Mucosa of descending colon (tissue), 3 donors: ENCODE measurements around the gene MYO3B. TPM values are rescaled to one million over a fixed set of nuclear protein-coding genes. Genes with fewer than 3 reads are reported as not detected.
"Not testable (repeated sequence)": the region's sequence is repeated elsewhere in the genome, so short reads cannot be mapped to it uniquely, and the experiment has no call there.

ENCODE experiments used
- ATAC-seq: fragments of 200-7000 bp; cut with Tn5 transposase; one replicate; pipeline ENCODE4 v1.9.1; 2020; ENCODE audit warnings: mild to moderate bottlenecking, moderate library complexity
- DNase-seq, 3 donors: peaks; one replicate each; pipeline ENCODE4 v3.0.0-alpha.2; 2020
- H3K36me3 ChIP-seq: fragments of 200-600 bp; one replicate; pipeline ENCODE4 v1.8.0; 2021; ENCODE audit warnings: low read depth, mild to moderate bottlenecking
- H3K4me1 ChIP-seq: fragments of 200-600 bp; one replicate; pipeline ENCODE4 v1.8.0; 2021; ENCODE audit warnings: low read depth, mild to moderate bottlenecking
- H3K4me3 ChIP-seq: fragments of 200-600 bp; one replicate; pipeline ENCODE4 v1.8.0; 2021; ENCODE audit warnings: mild to moderate bottlenecking
- H3K9me3 ChIP-seq: fragments of 200-600 bp; one replicate; pipeline ENCODE4 v1.8.0; 2021; ENCODE audit warnings: mild to moderate bottlenecking
- CTCF ChIP-seq: fragments of 200-600 bp; IDR thresholded peaks from one replicate; pipeline ENCODE4 v1.8.0; 2022; ENCODE audit warnings: antibody characterized with exemption, mild to moderate bottlenecking
- intact Hi-C, 2 donors: fragments of 100-400 bp; cut with DNase I in 1 of 2; cut with micrococcal nuclease in 1 of 2; formaldehyde crosslinking; loops; one replicate each; pipeline versions ENCODE4 v1.11.0 to v1.11.1; 2022; cut with DNase I, micrococcal nuclease
- total RNA-seq, 3 donors: library from RNA; stranded (reverse); fragmentation: NEBNext Ultra II Directional in 2 of 3; extraction: Animal tissue kit (Norgen Biotek cat#: 25700) in 2 of 3; gene quantifications; one replicate each; pipeline versions ENCODE4 v1.2.1 to v1.2.4, GENCODE V29; 2021 to 2023
- donor health status: DM: no; HTN: no; CAD: no; lungs with moderate emphysema.
- donor health status: DM: no; HTN: no; CAD: no.
- donor health status: DM: no; HTN: yes; CAD: no.

MYO3B gene
- total RNA-seq, 3 donors from 2014 or later = 0.06 to 0.39 (median 0.09) TPM

- TF ChIP-seq CTCF = no peak
- H3K36me3 ChIP-seq = no peaks in the 10 kb centered on the region
- intact Hi-C loops = no loop called here
Observed at GRCh38 chr2:170550501-170550900, 372.6 kb downstream of the MYO3B start.

GRCh38 chr2:170551899-170552298 lies 374.0 kb downstream of the MYO3B start:
- H3K4me3 ChIP-seq, ATAC-seq, H3K4me1 ChIP-seq, intact Hi-C loops, DNase-seq, H3K36me3 ChIP-seq, H3K9me3 ChIP-seq: not testable (repeated sequence)

More at GRCh38 chr2:170550501-170550900, 372.6 kb downstream of the MYO3B start:
- no peak overlapping the region for H3K4me3 ChIP-seq
- DNase-seq (no peak), ATAC-seq (no peak)
- H3K4me1 ChIP-seq = no peaks in the 10 kb centered on the region
- H3K9me3 ChIP-seq = peaks cover 7% of the 10 kb centered on the region

GRCh38 chr2:170553748-170554147 lies 375.8 kb downstream of the MYO3B start:
- Histone ChIP-seq H3K4me3 (no peak overlapping the region), H3K4me1 (no peaks in the 10 kb centered on the region), H3K9me3 (peaks cover 7% of the 10 kb centered on the region), H3K36me3 (no peaks in the 10 kb centered on the region)
- no peak for TF ChIP-seq CTCF
- intact Hi-C loops = no loop called here
- no peak for DNase-seq
- no peak for ATAC-seq

- Histone ChIP-seq H3K4me1 (no peaks in the 10 kb centered on the region), H3K36me3 (no peaks in the 10 kb centered on the region), H3K4me3 (no peak overlapping the region), H3K9me3 (peaks cover 7% of the 10 kb centered on the region)
- ATAC-seq (no peak), DNase-seq (no peak)
- intact Hi-C loops = no loop called here
- TF ChIP-seq CTCF = no peak
Observed at GRCh38 chr2:170554278-170554955, 376.5 kb downstream of the MYO3B start.

GRCh38 chr2:170562928-170563327 lies 385.0 kb downstream of the MYO3B start:
- ATAC-seq = no peak
- no peak for DNase-seq
- no peaks in the 10 kb centered on the region for H3K36me3 ChIP-seq
- no peaks in the 10 kb centered on the region for H3K4me1 ChIP-seq
- no peaks in the 10 kb centered on the region for H3K9me3 ChIP-seq
- intact Hi-C loops = no loop called here
- no peak overlapping the region for H3K4me3 ChIP-seq
- no peak for TF ChIP-seq CTCF

GRCh38 chr2:170563401-170563800 lies 385.5 kb downstream of the MYO3B start:
- Histone ChIP-seq H3K4me3 (no peak overlapping the region), H3K4me1 (no peaks in the 10 kb centered on the region), H3K36me3 (no peaks in the 10 kb centered on the region), H3K9me3 (no peaks in the 10 kb centered on the region)
- DNase-seq (no peak), ATAC-seq (no peak)
- intact Hi-C loops = no loop called here
- TF ChIP-seq CTCF = no peak
